ENCODE measurements around the gene SLC8A2.

- no peak for TF ChIP-seq SUZ12 (IDR thresholded peaks at IDR 0.05; ENCODE audit: extremely low read depth, insufficient read depth, insufficient read length)
- no peak for TF ChIP-seq YY1 (IDR thresholded peaks at IDR 0.05; ENCODE audit: insufficient read depth, insufficient read length)
- no peak for TF ChIP-seq ZNF274 (IDR thresholded peaks at IDR 0.05; ENCODE audit: low read depth, low read length)
These were observed 13.5 kb upstream of the SLC8A2 start for GRCh38 chr19:47485210-47485609.

Data from NT2/D1 (cell line).